NAMALWA (cell line): Measurements from ENCODE around the gene NRXN3.
"Not testable (repeated sequence)": the region's sequence is repeated elsewhere in the genome, so short reads cannot be mapped to it uniquely, and the experiment has no call there.

ENCODE experiments used
- DNase-seq: peaks from one replicate; pipeline ENCODE4 v3.0.0-alpha.2; 2015; ENCODE audit warnings: low spot score

Gene NRXN3

GRCh38 chr14:78486621-78487020 lies 316.4 kb downstream of the NRXN3 start:
- DNase-seq, result no peak

GRCh38 chr14:78487573-78487972 lies 317.4 kb downstream of the NRXN3 start:
- not testable (repeated sequence) for DNase-seq

GRCh38 chr14:78488938-78489337 lies 318.8 kb downstream of the NRXN3 start:
- DNase-seq, result no peak

- DNase-seq, result no peak
Measured at GRCh38 chr14:78491048-78491447, 320.9 kb downstream of the NRXN3 start.

GRCh38 chr14:78498062-78498595 lies 328.0 kb downstream of the NRXN3 start:
- DNase-seq, result no peak

- DNase-seq, result no peak
Measured at GRCh38 chr14:78501909-78502308, 331.7 kb downstream of the NRXN3 start.

- DNase-seq, result no peak
Measured at GRCh38 chr14:78508023-78508422, 337.9 kb downstream of the NRXN3 start.

- no peak for DNase-seq
Measured at GRCh38 chr14:78509516-78509915, 339.3 kb downstream of the NRXN3 start.

- no peak for DNase-seq
Measured at GRCh38 chr14:78512021-78512420, 341.8 kb downstream of the NRXN3 start.

- DNase-seq, result peak; percentile 39
Measured at GRCh38 chr14:78519863-78520262, 349.7 kb downstream of the NRXN3 start.

- no peak for DNase-seq
Measured at GRCh38 chr14:78524196-78524595, 354.0 kb downstream of the NRXN3 start.

- DNase-seq, result no peak
Measured at GRCh38 chr14:78524766-78525165, 354.6 kb downstream of the NRXN3 start.

GRCh38 chr14:78530078-78530477 lies 359.9 kb downstream of the NRXN3 start:
- DNase-seq, result peak; percentile 32

- no peak for DNase-seq
Measured at GRCh38 chr14:78534141-78534540, 364.0 kb downstream of the NRXN3 start.

- DNase-seq, result no peak
Measured at GRCh38 chr14:78535041-78535440, 364.9 kb downstream of the NRXN3 start.

GRCh38 chr14:78541788-78542187 lies 371.6 kb downstream of the NRXN3 start:
- not testable (repeated sequence) for DNase-seq

- DNase-seq, result no peak
Measured at GRCh38 chr14:78543433-78543832, 373.3 kb downstream of the NRXN3 start.

GRCh38 chr14:78561074-78561473 lies 390.9 kb downstream of the NRXN3 start:
- DNase-seq, result no peak

- peak; percentile 73 for DNase-seq
Measured at GRCh38 chr14:78566026-78566858, 396.1 kb downstream of the NRXN3 start.

- no peak for DNase-seq
Measured at GRCh38 chr14:78566859-78567172, 396.6 kb downstream of the NRXN3 start.

- no peak for DNase-seq
Measured at GRCh38 chr14:78567343-78567742, 397.2 kb downstream of the NRXN3 start.

- not testable (repeated sequence) for DNase-seq
Measured at GRCh38 chr14:78573736-78574135, 403.6 kb downstream of the NRXN3 start.

GRCh38 chr14:78576437-78577166 lies 406.4 kb downstream of the NRXN3 start:
- no peak for DNase-seq
